GM12878 (cell line): ENCODE measurements around the gene PPP6R2.

ENCODE experiments used
- ASH2L ChIP-seq: fragments of 300-600, 200-600 bp; sonication (generic); IDR thresholded peaks from 2 replicates; pipeline ENCODE4 v1.6.1; 2017; ENCODE audit warnings: low read depth, mild to moderate bottlenecking, borderline replicate concordance
- CEBPB ChIP-seq, 2 experiments: fragments of 150-350 bp in 1 of 2; IDR thresholded peaks; 2 replicates each; pipeline ENCODE4 v1.6.1; 2012 to 2014; ENCODE audit warnings: low read depth in 2 of 2, low read length in 2 of 2, borderline replicate concordance in 1 of 2, inconsistent platforms in 1 of 2
- HDGF ChIP-seq: fragments of 450-650 bp; IDR thresholded peaks from 2 replicates; pipeline ENCODE4 v1.6.1; 2016; ENCODE audit warnings: antibody characterized with exemption
- NBN ChIP-seq: fragments of 450-650 bp; IDR thresholded peaks from 2 replicates; pipeline ENCODE4 v1.6.1; 2016
- POLR2AphosphoS5 ChIP-seq: IDR thresholded peaks from 2 replicates; pipeline ENCODE4 v1.6.1; 2011; ENCODE audit warnings: mild to moderate bottlenecking, low read length, inconsistent platforms
- SMC3 ChIP-seq: IDR thresholded peaks from 2 replicates; pipeline ENCODE4 v1.6.1; 2011; ENCODE audit warnings: low read length, improper control_type of control experiment, borderline replicate concordance
- TAF1 ChIP-seq: IDR thresholded peaks from 2 replicates; pipeline ENCODE4 v1.6.1; 2011; ENCODE audit warnings: mild to moderate bottlenecking, low read depth, low read length, borderline replicate concordance
- TF ChIP-seq, protein P1 (sequence below), 3 experiments: IDR thresholded peaks in 2 of 3; conservative IDR thresholded peaks in 1 of 3; 2 replicates each; pipeline ENCODE4 v1.5.1; 2011; ENCODE audit warnings: low read depth in 3 of 3, low read length in 3 of 3, mild to moderate bottlenecking in 3 of 3, control low read depth in 2 of 3, moderate library complexity in 2 of 3, inconsistent platforms in 1 of 3, mixed read lengths in 1 of 3; ENCODE audit not compliant: control insufficient read depth in 2 of 3, insufficient read depth in 1 of 3; ENCODE audit errors: extremely low read depth in 1 of 3
- TF ChIP-seq, protein P2 (sequence below): IDR thresholded peaks from 2 replicates; pipeline ENCODE4 v1.6.1; 2012; ENCODE audit warnings: mild to moderate bottlenecking, low read depth, low read length

DNA sequence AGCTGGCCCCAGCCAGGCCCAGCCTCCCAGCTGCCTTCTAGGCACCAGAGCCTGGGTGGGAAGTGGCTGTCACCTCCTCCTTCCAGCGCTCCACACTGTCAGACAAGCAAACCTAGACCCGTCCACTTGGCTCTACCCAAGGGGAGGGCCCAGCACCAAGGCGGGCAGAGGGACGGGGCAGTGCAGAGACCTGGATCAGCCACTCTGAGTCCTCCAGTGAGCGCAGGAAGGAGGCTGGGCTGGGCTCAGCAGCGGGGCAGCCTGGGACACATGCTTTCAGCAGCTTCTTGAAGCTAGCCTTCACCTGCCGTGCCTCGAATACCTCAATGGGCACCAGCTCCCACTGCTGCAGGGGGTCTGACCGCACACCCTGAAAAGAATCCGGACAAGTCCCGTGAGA is 112.9 kb downstream of the PPP6R2 start:
- TF ChIP-seq CEBPB (IDR thresholded peaks at IDR 0.05; ENCODE audit: borderline replicate concordance in 1 of 2, low read depth in 2 of 2, low read length in 2 of 2) (no peak), HDGF (no peak), NBN (no peak), ASH2L (no peak), SMC3 (no peak), POLR2AphosphoS5 (no peak), TAF1 (no peak)
- TF ChIP-seq, protein P1, sequence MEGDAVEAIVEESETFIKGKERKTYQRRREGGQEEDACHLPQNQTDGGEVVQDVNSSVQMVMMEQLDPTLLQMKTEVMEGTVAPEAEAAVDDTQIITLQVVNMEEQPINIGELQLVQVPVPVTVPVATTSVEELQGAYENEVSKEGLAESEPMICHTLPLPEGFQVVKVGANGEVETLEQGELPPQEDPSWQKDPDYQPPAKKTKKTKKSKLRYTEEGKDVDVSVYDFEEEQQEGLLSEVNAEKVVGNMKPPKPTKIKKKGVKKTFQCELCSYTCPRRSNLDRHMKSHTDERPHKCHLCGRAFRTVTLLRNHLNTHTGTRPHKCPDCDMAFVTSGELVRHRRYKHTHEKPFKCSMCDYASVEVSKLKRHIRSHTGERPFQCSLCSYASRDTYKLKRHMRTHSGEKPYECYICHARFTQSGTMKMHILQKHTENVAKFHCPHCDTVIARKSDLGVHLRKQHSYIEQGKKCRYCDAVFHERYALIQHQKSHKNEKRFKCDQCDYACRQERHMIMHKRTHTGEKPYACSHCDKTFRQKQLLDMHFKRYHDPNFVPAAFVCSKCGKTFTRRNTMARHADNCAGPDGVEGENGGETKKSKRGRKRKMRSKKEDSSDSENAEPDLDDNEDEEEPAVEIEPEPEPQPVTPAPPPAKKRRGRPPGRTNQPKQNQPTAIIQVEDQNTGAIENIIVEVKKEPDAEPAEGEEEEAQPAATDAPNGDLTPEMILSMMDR (IDR thresholded peaks at IDR 0.05 in 2 of 3, conservative IDR thresholded peaks at IDR 0.05 in 1 of 3; ENCODE audit: control insufficient read depth in 2 of 3, extremely low read depth in 1 of 3, insufficient read depth in 1 of 3, low read depth in 3 of 3, low read length in 3 of 3), result no peak
- TF ChIP-seq, protein P2, sequence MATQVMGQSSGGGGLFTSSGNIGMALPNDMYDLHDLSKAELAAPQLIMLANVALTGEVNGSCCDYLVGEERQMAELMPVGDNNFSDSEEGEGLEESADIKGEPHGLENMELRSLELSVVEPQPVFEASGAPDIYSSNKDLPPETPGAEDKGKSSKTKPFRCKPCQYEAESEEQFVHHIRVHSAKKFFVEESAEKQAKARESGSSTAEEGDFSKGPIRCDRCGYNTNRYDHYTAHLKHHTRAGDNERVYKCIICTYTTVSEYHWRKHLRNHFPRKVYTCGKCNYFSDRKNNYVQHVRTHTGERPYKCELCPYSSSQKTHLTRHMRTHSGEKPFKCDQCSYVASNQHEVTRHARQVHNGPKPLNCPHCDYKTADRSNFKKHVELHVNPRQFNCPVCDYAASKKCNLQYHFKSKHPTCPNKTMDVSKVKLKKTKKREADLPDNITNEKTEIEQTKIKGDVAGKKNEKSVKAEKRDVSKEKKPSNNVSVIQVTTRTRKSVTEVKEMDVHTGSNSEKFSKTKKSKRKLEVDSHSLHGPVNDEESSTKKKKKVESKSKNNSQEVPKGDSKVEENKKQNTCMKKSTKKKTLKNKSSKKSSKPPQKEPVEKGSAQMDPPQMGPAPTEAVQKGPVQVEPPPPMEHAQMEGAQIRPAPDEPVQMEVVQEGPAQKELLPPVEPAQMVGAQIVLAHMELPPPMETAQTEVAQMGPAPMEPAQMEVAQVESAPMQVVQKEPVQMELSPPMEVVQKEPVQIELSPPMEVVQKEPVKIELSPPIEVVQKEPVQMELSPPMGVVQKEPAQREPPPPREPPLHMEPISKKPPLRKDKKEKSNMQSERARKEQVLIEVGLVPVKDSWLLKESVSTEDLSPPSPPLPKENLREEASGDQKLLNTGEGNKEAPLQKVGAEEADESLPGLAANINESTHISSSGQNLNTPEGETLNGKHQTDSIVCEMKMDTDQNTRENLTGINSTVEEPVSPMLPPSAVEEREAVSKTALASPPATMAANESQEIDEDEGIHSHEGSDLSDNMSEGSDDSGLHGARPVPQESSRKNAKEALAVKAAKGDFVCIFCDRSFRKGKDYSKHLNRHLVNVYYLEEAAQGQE, result no peak
